Measurements from ENCODE around the gene NCL. TPM values are rescaled to one million over a fixed set of nuclear protein-coding genes. Genes with fewer than 3 reads are reported as not detected.

The NCL gene
- total RNA-seq, 1 donor from 2014 or later, result 354 TPM

- Histone ChIP-seq H4K20me1 (ENCODE audit: low read depth) (no peaks in the 10 kb centered on the region), H3F3A (ENCODE audit: low read depth) (no peaks in the 10 kb centered on the region), H3K79me2 (ENCODE audit: low read depth) (no peaks in the 10 kb centered on the region), H3K4me2 (no peak overlapping the region), H3K9ac (no peak overlapping the region), H3K4me1 (no peaks in the 10 kb centered on the region), H3K27me3 (no peaks in the 10 kb centered on the region), H3K27ac (no peak overlapping the region), H3K36me3 (no peaks in the 10 kb centered on the region), H2AFZ (replicated peaks) (no peak overlapping the region), H3K9me3 (ENCODE audit: low read depth) (no peaks in the 10 kb centered on the region), H3K4me3 (no peak overlapping the region)
- Mint-ChIP-seq H3K4me3 (no peak overlapping the region), H3K36me3 (peaks cover 5% of the 10 kb centered on the region), H3K4me1 (no peaks in the 10 kb centered on the region), H3K9me3 (peaks cover 17% of the 10 kb centered on the region), H3K27me3 (ENCODE audit: insufficient read depth, low read depth) (peaks cover 7% of the 10 kb centered on the region), H3K27ac (no peak overlapping the region)
- no peak for DNase-seq (ENCODE audit: low spot score)
- TF ChIP-seq EZH2phosphoT487 (IDR thresholded peaks at IDR 0.05) (no peak), EZH2 (IDR thresholded peaks at IDR 0.05) (no peak), CTCF (IDR thresholded peaks at IDR 0.05) (no peak)
These were observed 24.0 kb upstream of the NCL start for GRCh38 chr2:231488331-231488730.

GRCh38 chr2:231486851-231487596 is 22.7 kb upstream of the NCL start:
- Mint-ChIP-seq H3K9me3 (peaks cover 17% of the 10 kb centered on the region), H3K27ac (no peak overlapping the region)
- TF ChIP-seq CTCF (IDR thresholded peaks at IDR 0.05) (no peak), EZH2 (IDR thresholded peaks at IDR 0.05) (no peak), EZH2phosphoT487 (IDR thresholded peaks at IDR 0.05) (no peak)

GRCh38 chr2:231483398-231484329 is 19.4 kb upstream of the NCL start:
- H3K36me3 ChIP-seq, result no peaks in the 10 kb centered on the region
- Mint-ChIP-seq H3K27ac (peak overlapping the region; percentile 66), H3K4me1 (peaks cover 9% of the 10 kb centered on the region), H3K4me3 (no peak overlapping the region), H3K36me3 (no peaks in the 10 kb centered on the region), H3K9me3 (peaks cover 5% of the 10 kb centered on the region), H3K27me3 (ENCODE audit: insufficient read depth, low read depth) (peaks cover 4% of the 10 kb centered on the region)
- no peak overlapping the region for H3K9ac ChIP-seq
- no peaks in the 10 kb centered on the region for H3K4me1 ChIP-seq
- no peaks in the 10 kb centered on the region for H4K20me1 ChIP-seq (ENCODE audit: low read depth)
- TF ChIP-seq CTCF (IDR thresholded peaks at IDR 0.05) (no peak), EZH2 (IDR thresholded peaks at IDR 0.05) (no peak), EZH2phosphoT487 (IDR thresholded peaks at IDR 0.05) (no peak)
- H2AFZ ChIP-seq (replicated peaks), result no peak overlapping the region
- no peak overlapping the region for H3K4me3 ChIP-seq
- H3K9me3 ChIP-seq (ENCODE audit: low read depth), result no peaks in the 10 kb centered on the region
- no peak for DNase-seq (ENCODE audit: low spot score)
- H3K4me2 ChIP-seq, result no peak overlapping the region
- no peaks in the 10 kb centered on the region for H3K27me3 ChIP-seq
- no peak overlapping the region for H3K27ac ChIP-seq
- no peaks in the 10 kb centered on the region for H3K79me2 ChIP-seq (ENCODE audit: low read depth)
- no peaks in the 10 kb centered on the region for H3F3A ChIP-seq (ENCODE audit: low read depth)

More at GRCh38 chr2:231486851-231487596, 22.7 kb upstream of the NCL start:
- Histone ChIP-seq H3F3A (ENCODE audit: low read depth) (no peaks in the 10 kb centered on the region), H3K27ac (no peak overlapping the region), H3K9ac (no peak overlapping the region), H4K20me1 (ENCODE audit: low read depth) (no peaks in the 10 kb centered on the region), H3K4me3 (no peak overlapping the region), H3K36me3 (no peaks in the 10 kb centered on the region), H2AFZ (replicated peaks) (no peak overlapping the region), H3K9me3 (ENCODE audit: low read depth) (no peaks in the 10 kb centered on the region), H3K79me2 (ENCODE audit: low read depth) (no peaks in the 10 kb centered on the region), H3K4me2 (no peak overlapping the region), H3K27me3 (no peaks in the 10 kb centered on the region), H3K4me1 (no peaks in the 10 kb centered on the region)
- DNase-seq (ENCODE audit: low spot score), result no peak
- H3K4me1 Mint-ChIP-seq, result no peaks in the 10 kb centered on the region
- peaks cover 5% of the 10 kb centered on the region for H3K36me3 Mint-ChIP-seq
- no peak overlapping the region for H3K4me3 Mint-ChIP-seq
- H3K27me3 Mint-ChIP-seq (ENCODE audit: insufficient read depth, low read depth), result peaks cover 7% of the 10 kb centered on the region

All from neural progenitor cell (in vitro differentiated cells).